Spleen (tissue), 11 donors: ENCODE data around the gene DGKB. TPM values are rescaled to one million over a fixed set of nuclear protein-coding genes. Genes with fewer than 3 reads are reported as not detected.

Experiments
- DNase-seq: peaks from one replicate; pipeline ENCODE4 v3.0.0-alpha.2; 2020
- H3K27ac ChIP-seq, 8 donors: fragments of 200-600 bp; sonication (generic) in 7 of 8; 1 replicate in 4 of 8; 2 replicates in 4 of 8; pipeline versions ENCODE4 v1.5.0 to v1.8.0; 2016 to 2021; ENCODE audit warnings: inconsistent platforms in 4 of 8, mild to moderate bottlenecking in 4 of 8, moderate library complexity in 1 of 8
- H3K27me3 ChIP-seq, 7 donors: fragments of 200-600 bp; sonication (generic) in 6 of 7; replicated peaks in 1 of 7; 1 replicate in 4 of 7; 2 replicates in 3 of 7; pipeline versions ENCODE4 v1.5.0 to v1.8.0; 2016 to 2021; ENCODE audit warnings: inconsistent platforms in 3 of 7, mild to moderate bottlenecking in 1 of 7
- H3K36me3 ChIP-seq, 6 donors: fragments of 200-600 bp; sonication (generic) in 5 of 6; 1 replicate in 4 of 6; 2 replicates in 2 of 6; pipeline versions ENCODE4 v1.5.0 to v1.8.0; 2016 to 2021; ENCODE audit warnings: inconsistent platforms in 2 of 6
- H3K4me1 ChIP-seq, 6 donors: fragments of 200-600 bp; sonication (generic) in 5 of 6; 1 replicate in 3 of 6; 2 replicates in 3 of 6; pipeline versions ENCODE4 v1.5.0 to v1.8.0; 2016 to 2021; ENCODE audit warnings: inconsistent platforms in 3 of 6
- H3K4me3 ChIP-seq, 8 donors: fragments of 200-600 bp; sonication (generic) in 7 of 8; 1 replicate in 4 of 8; 2 replicates in 4 of 8; pipeline versions ENCODE4 v1.5.0 to v1.8.0; 2016 to 2021; ENCODE audit warnings: inconsistent platforms in 4 of 8, mild to moderate bottlenecking in 4 of 8, moderate library complexity in 2 of 8
- H3K9me3 ChIP-seq, 8 donors: fragments of 200-600 bp; sonication (generic) in 7 of 8; 1 replicate in 4 of 8; 2 replicates in 4 of 8; pipeline versions ENCODE4 v1.5.0 to v1.8.0; 2016 to 2021; ENCODE audit warnings: inconsistent platforms in 4 of 8
- POLR2A ChIP-seq, 3 donors: fragments of 450-650 bp; IDR thresholded peaks; one replicate each; pipeline ENCODE4 v1.5.1; 2017; ENCODE audit warnings: antibody characterized with exemption in 3 of 3, mild to moderate bottlenecking in 1 of 3
- POLR2AphosphoS5 ChIP-seq, 3 donors: sonication (generic); formaldehyde crosslinking; IDR thresholded peaks; one replicate each; pipeline ENCODE4 v1.5.1; 2017; ENCODE audit warnings: antibody characterized with exemption in 3 of 3
- WGBS, 5 donors: extraction: QIAGEN DNeasy Blood & Tissue Kit in 3 of 5; methylation state at CpG; one replicate each; pipeline versions ENCODE4 v1.1.5 to v1.1.7; 2013 to 2018; 5-methylcytosine and 5-hydroxymethylcytosine counted together
- intact Hi-C: fragments of 100-400 bp; cut with DNase I; formaldehyde crosslinking; loops from one replicate; pipeline ENCODE4 v1.15.0; 2023; ENCODE audit warnings: low total_unique reads
- polyA plus RNA-seq, 3 donors: library from polyadenylated mRNA; stranded (reverse); fragments of 200-250 nt; gene quantifications; one replicate each; pipeline ENCODE4 v1.2.1, GENCODE V29; 2013
- total RNA-seq, 7 donors: library from RNA; depleted of rRNA in 3 of 7; stranded (reverse); fragments of >200 nt in 3 of 7; fragmentation: NEBNext Ultra II Directional in 4 of 7; extraction: Animal tissue kit (Norgen Biotek cat#: 25700) in 4 of 7; gene quantifications; one replicate each; pipeline versions ENCODE4 v1.1.0 to v1.2.1, GENCODE V29; 2016 to 2021
- TF ChIP-seq, protein P1 (sequence below), 11 experiments: fragments of 200-600 bp in 7 of 11; fragments of 450-650 bp in 4 of 11; sonication (generic) in 4 of 11; IDR thresholded peaks in 8 of 11; conservative IDR thresholded peaks in 3 of 11; 1 replicate in 7 of 11; 2 replicates in 4 of 11; pipeline versions ENCODE4 v1.4.0 to v1.8.0; 2016 to 2021; ENCODE audit warnings: antibody characterized with exemption in 11 of 11, inconsistent platforms in 4 of 11, mild to moderate bottlenecking in 1 of 11
- donor health status: healthy with polysubstance abuse.
- donor health status: DM: no; HTN: no; CAD: no; lungs with moderate emphysema.
- donor health status: DM: no; HTN: no; CAD: no.
- donor health status: Bipolar disorder and iron deficiency.
- donor health status: healthy.
- donor health status: DM: no; HTN: no; CAD: no.
- donor health status: DM: yes; HTN: yes; CAD: no.

Gene DGKB
- total and polyA plus RNA-seq, 10 donors: 0.02 to 0.26 (median 0.03) TPM; not detected in 6

DNA sequence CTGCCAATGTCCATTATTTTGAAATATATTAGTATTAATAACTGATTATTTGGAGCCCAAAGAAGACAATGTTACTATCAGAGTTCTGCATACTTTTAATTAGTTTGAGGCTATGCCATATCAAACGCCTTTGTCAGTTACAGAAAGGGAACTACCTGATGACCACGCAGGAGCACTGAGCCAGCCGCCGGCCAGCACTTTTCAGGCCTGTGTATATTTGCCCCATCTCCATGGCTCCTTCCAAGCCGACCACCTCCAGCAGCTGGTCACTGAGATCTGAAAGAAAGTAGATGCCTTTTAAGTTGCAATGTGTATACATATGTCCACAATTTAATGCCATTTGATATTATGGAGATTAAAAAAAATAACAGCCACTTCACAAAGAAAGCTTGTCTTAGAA, 724.7 kb downstream of the DGKB start:
- no peaks in the 10 kb centered on the region for H3K36me3 ChIP-seq
- no peak for TF ChIP-seq POLR2A (IDR thresholded peaks at IDR 0.05)
- no peak for TF ChIP-seq POLR2AphosphoS5 (IDR thresholded peaks at IDR 0.05)
- TF ChIP-seq, protein P1, sequence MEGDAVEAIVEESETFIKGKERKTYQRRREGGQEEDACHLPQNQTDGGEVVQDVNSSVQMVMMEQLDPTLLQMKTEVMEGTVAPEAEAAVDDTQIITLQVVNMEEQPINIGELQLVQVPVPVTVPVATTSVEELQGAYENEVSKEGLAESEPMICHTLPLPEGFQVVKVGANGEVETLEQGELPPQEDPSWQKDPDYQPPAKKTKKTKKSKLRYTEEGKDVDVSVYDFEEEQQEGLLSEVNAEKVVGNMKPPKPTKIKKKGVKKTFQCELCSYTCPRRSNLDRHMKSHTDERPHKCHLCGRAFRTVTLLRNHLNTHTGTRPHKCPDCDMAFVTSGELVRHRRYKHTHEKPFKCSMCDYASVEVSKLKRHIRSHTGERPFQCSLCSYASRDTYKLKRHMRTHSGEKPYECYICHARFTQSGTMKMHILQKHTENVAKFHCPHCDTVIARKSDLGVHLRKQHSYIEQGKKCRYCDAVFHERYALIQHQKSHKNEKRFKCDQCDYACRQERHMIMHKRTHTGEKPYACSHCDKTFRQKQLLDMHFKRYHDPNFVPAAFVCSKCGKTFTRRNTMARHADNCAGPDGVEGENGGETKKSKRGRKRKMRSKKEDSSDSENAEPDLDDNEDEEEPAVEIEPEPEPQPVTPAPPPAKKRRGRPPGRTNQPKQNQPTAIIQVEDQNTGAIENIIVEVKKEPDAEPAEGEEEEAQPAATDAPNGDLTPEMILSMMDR (IDR thresholded peaks at IDR 0.05 in 8 of 11, conservative IDR thresholded peaks at IDR 0.05 in 3 of 11): no peak
- H3K27me3 ChIP-seq: no peaks in the 10 kb centered on the region
- no peak overlapping the region for H3K4me3 ChIP-seq
- 87 to 93% (median 89%) methylated on average over 5 of the region's 5 CpGs for WGBS, 5 donors
- intact Hi-C loops: no loop called here
- no peaks in the 10 kb centered on the region for H3K9me3 ChIP-seq
- no peak for DNase-seq
- no peak overlapping the region for H3K27ac ChIP-seq
- H3K4me1 ChIP-seq: no peaks in the 10 kb centered on the region

DNA sequence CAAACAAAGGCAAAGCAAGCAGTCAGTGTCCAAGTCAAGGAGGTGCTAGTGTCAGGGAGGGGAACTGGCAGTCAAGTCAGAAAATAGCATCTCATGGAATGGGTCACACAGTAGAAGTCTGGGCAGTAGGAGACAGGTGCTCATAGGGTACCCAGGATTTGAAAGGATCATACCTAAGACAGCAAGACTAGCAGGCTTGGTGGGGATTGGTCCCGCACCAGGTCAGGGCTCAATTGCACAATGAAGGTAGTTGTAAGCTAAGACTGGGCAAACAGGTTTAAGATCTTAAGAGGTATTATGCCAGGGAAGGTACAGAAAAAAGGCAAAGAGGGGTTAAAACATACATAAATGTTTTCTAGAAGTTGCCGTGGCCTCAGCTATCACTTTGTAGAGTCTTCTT, 731.7 kb downstream of the DGKB start:
- Histone ChIP-seq H3K27me3 (no peaks in the 10 kb centered on the region), H3K4me1 (no peaks in the 10 kb centered on the region), H3K4me3 (no peak overlapping the region), H3K36me3 (no peaks in the 10 kb centered on the region), H3K9me3 (peaks cover 0 to 27% (median 20%) of the 10 kb centered on the region in 8 donors), H3K27ac (no peak overlapping the region)
- no peak for DNase-seq
- intact Hi-C loops: no loop called here
- TF ChIP-seq, protein P1 (IDR thresholded peaks at IDR 0.05 in 8 of 11, conservative IDR thresholded peaks at IDR 0.05 in 3 of 11): no peak
- no peak for TF ChIP-seq POLR2AphosphoS5 (IDR thresholded peaks at IDR 0.05)
- no peak for TF ChIP-seq POLR2A (IDR thresholded peaks at IDR 0.05)
- WGBS, 5 donors: 78 to 99% (median 93%) methylated on average over 2 of the region's 2 CpGs

DNA sequence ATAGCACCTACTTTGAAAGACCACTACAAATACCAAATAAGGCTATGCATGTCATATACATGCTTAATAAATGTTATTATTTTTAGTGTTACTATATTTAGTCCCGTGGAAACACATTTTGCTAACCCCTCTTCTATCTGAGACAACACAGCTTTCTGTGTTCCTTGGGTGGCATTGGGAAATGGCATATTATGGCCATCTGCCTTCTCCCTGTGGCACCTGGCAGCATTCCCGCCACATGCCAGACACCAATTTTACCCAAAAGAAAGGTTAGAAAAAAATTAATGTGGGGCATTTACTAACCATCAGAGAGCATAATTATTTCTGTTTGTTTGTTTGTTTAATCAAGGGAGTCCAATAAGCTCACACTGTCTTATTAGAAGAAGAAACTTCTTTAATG, 744.4 kb downstream of the DGKB start:
- TF ChIP-seq POLR2AphosphoS5 (IDR thresholded peaks at IDR 0.05) (no peak), POLR2A (IDR thresholded peaks at IDR 0.05) (no peak)
- TF ChIP-seq, protein P1 (IDR thresholded peaks at IDR 0.05 in 8 of 11, conservative IDR thresholded peaks at IDR 0.05 in 3 of 11): no peak
- no peaks in the 10 kb centered on the region for H3K36me3 ChIP-seq
- WGBS, 5 donors: 71 to 80% (median 78%) methylated on average over 2 of the region's 2 CpGs
- intact Hi-C loops: no loop called here
- H3K27me3 ChIP-seq: no peaks in the 10 kb centered on the region
- no peak for DNase-seq
- H3K4me3 ChIP-seq: no peak overlapping the region
- H3K4me1 ChIP-seq: no peaks in the 10 kb centered on the region
- peaks cover 0 to 7% (median 0%) of the 10 kb centered on the region in 8 donors for H3K9me3 ChIP-seq
- H3K27ac ChIP-seq: no peak overlapping the region

DNA sequence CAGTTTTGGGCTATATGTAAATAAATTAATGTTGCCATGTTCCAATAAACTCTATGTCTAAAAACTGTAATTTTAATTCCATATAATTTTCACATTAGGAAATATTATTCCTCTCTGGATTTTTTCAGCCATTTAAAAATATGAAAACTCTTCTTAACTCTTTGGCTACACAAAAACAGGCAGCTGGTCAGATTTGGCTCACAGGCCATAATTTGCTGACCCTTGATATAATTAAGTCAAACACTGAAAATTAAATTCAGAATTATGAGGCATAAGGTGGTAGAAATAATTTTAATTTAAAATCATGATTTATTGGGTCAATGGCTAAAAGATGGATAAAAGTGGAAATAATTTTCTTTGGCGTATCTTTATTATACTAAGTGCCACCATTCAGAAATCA, 746.1 kb downstream of the DGKB start:
- intact Hi-C loops: no loop called here

More for the DNA sequence above, 746.1 kb downstream of the DGKB start:
- TF ChIP-seq POLR2A (IDR thresholded peaks at IDR 0.05) (no peak), POLR2AphosphoS5 (IDR thresholded peaks at IDR 0.05) (no peak)
- TF ChIP-seq, protein P1 (IDR thresholded peaks at IDR 0.05 in 8 of 11, conservative IDR thresholded peaks at IDR 0.05 in 3 of 11): no peak
- Histone ChIP-seq H3K4me3 (no peak overlapping the region), H3K4me1 (no peaks in the 10 kb centered on the region), H3K9me3 (peaks cover 0 to 4% (median 0%) of the 10 kb centered on the region in 8 donors), H3K36me3 (no peaks in the 10 kb centered on the region), H3K27ac (no peak overlapping the region), H3K27me3 (no peaks in the 10 kb centered on the region)
- 90 to 97% (median 94%) methylated on average over 1 of the region's 1 CpG for WGBS, 5 donors
- DNase-seq: no peak
